ENCODE measurements around the gene PLEKHN1. TPM values are rescaled to one million over a fixed set of nuclear protein-coding genes. Genes with fewer than 3 reads are reported as not detected.

PLEKHN1 gene
- polyA plus RNA-seq, 1 of the 3 experiments (the other 2 are of a cell fraction), result not detected

DNA sequence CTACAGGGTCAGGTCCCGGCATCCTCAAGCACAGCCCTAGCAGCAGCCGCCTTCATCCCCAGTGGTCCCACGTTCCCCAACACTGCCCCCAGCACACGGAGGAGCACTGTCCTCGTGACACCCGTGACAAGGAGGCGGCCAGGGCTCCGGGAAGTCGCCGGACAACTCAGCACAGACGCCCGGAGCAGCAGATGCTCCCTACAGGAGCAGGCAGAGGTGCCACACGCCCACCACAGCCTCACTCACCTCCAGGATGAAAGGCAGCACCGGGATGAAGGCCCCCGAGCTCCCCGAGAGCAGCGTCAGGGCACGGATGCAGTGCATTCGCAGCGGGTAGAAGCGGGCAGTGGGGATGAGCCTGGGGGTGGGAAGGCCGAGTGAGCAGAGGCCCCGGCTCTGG, 15.4 kb upstream of the PLEKHN1 start:
- Histone ChIP-seq H3K27ac (ENCODE audit: low read depth in 2 of 2, low read length in 1 of 2) (no peak overlapping the region), H4K20me1 (ENCODE audit: insufficient read depth) (0 out of 2 replicates have a peak, but pooled peaks cover 11% of the 10 kb centered on the region), H3K36me3 (replicated peaks in 1 of 2; ENCODE audit: control insufficient read depth in 1 of 2, insufficient read depth in 2 of 2, low read length in 1 of 2) (peaks cover 0 to 94% of the 10 kb centered on the region in 2 experiments), H3K4me1 (ENCODE audit: control insufficient read depth in 1 of 2, insufficient read depth in 2 of 2, low read depth in 1 of 2, low read length in 1 of 2) (no peaks in the 10 kb centered on the region; a peak in 1 of 4 replicates), H3K4me3 (ENCODE audit: low read depth in 2 of 2, low read length in 1 of 2) (no peak overlapping the region), H2AFZ (ENCODE audit: low read depth) (no peak overlapping the region), H3K9me3 (no peaks in the 10 kb centered on the region), H3K4me2 (no peak overlapping the region), H3K9me2 (no peaks in the 10 kb centered on the region), H3K27me3 (ENCODE audit: insufficient read depth) (no peaks in the 10 kb centered on the region), H3K9ac (no peak overlapping the region), H3F3A (replicated peaks; ENCODE audit: insufficient read depth) (no peaks in the 10 kb centered on the region), H3K79me2 (ENCODE audit: insufficient read depth) (no peaks in the 10 kb centered on the region)
- no peak for DNase-seq
- CTCF ChIA-PET, result interaction anchor here (1.0 kb wide), 1 partner anchor 10 kb away, joined by 3 read pairs; no protein-coding TSS in a partner anchor
- WGBS (ENCODE audit: low lambda C conversion rate), result 100% methylated on average over 1 of the region's 23 CpGs
- POLR2A ChIA-PET, result no interaction called here
- TF ChIP-seq SMC3 (IDR thresholded peaks at IDR 0.05; ENCODE audit: low read depth, low read length) (no peak), ELF1 (IDR thresholded peaks at IDR 0.05) (no peak), PBX3 (IDR thresholded peaks at IDR 0.05) (no peak), RXRA (IDR thresholded peaks at IDR 0.05; ENCODE audit: borderline replicate concordance, low read depth) (no peak), POLR2AphosphoS5 (IDR thresholded peaks at IDR 0.05; ENCODE audit: low read depth, low read length) (no peak), ZBTB33 (IDR thresholded peaks at IDR 0.05; ENCODE audit: borderline replicate concordance, low read depth) (no peak), EP300 (IDR thresholded peaks at IDR 0.05; ENCODE audit: borderline replicate concordance in 1 of 2, low read depth in 1 of 2, low read length in 1 of 2) (no peak), EZH2phosphoT487 (IDR thresholded peaks at IDR 0.05; ENCODE audit: borderline replicate concordance, low read depth) (no peak), CHD2 (IDR thresholded peaks at IDR 0.05; ENCODE audit: low read length, partially characterized antibody) (no peak)

DNA sequence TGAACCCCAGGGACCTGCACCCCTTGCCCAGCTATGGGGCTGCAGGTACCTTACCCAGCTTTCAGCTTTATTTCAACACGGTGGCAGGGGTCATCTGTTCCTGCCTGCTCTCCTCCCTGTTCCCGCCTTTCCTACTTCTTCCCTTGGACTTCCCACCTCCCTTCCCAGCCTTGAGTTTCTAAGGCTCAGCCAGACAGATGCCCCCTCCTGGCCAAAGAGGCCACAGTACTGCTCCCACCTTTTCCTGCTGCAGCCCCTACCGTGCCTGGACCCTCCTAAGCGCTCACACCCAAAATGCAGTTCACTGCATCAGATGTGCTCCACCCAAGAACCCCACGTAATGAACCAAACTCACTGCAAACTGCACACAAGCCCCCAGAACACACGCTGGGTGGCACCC, 14.9 kb upstream of the PLEKHN1 start:
- no peak overlapping the region for H3K9ac ChIP-seq
- DNase-seq, result no peak
- WGBS (ENCODE audit: low lambda C conversion rate), result 86% methylated on average over 5 of the region's 6 CpGs

More for the DNA sequence above, 14.9 kb upstream of the PLEKHN1 start:
- Histone ChIP-seq H3K27me3 (ENCODE audit: insufficient read depth) (no peaks in the 10 kb centered on the region), H3K27ac (ENCODE audit: low read depth in 2 of 2, low read length in 1 of 2) (no peak overlapping the region), H3K4me3 (ENCODE audit: low read depth in 2 of 2, low read length in 1 of 2) (no peak overlapping the region), H3K79me2 (ENCODE audit: insufficient read depth) (no peaks in the 10 kb centered on the region), H4K20me1 (ENCODE audit: insufficient read depth) (0 out of 2 replicates have a peak, but pooled peaks cover 11% of the 10 kb centered on the region), H2AFZ (ENCODE audit: low read depth) (no peak overlapping the region), H3K36me3 (replicated peaks in 1 of 2; ENCODE audit: control insufficient read depth in 1 of 2, insufficient read depth in 2 of 2, low read length in 1 of 2) (peaks cover 0 to 94% of the 10 kb centered on the region in 2 experiments), H3K4me1 (ENCODE audit: control insufficient read depth in 1 of 2, insufficient read depth in 2 of 2, low read depth in 1 of 2, low read length in 1 of 2) (no peaks in the 10 kb centered on the region), H3K9me3 (no peaks in the 10 kb centered on the region), H3K4me2 (no peak overlapping the region), H3F3A (replicated peaks; ENCODE audit: insufficient read depth) (no peaks in the 10 kb centered on the region), H3K9me2 (no peaks in the 10 kb centered on the region)
- CTCF ChIA-PET, result interaction anchor here (0.5 to 1.5 kb wide), 10 partner anchors 11 to 56 kb away, joined by 3 to 12 read pairs (median 3); no protein-coding TSS in a partner anchor
- POLR2A ChIA-PET, result no interaction called here
- TF ChIP-seq, protein P1, sequence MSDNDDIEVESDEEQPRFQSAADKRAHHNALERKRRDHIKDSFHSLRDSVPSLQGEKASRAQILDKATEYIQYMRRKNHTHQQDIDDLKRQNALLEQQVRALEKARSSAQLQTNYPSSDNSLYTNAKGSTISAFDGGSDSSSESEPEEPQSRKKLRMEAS (IDR thresholded peaks at IDR 0.05; ENCODE audit: low read depth), result no peak
- TF ChIP-seq RAD21 (IDR thresholded peaks at IDR 0.05; ENCODE audit: low read length), result peak; percentile 31; the same call in 1 of the 2 replicates
- TF ChIP-seq, protein P2, sequence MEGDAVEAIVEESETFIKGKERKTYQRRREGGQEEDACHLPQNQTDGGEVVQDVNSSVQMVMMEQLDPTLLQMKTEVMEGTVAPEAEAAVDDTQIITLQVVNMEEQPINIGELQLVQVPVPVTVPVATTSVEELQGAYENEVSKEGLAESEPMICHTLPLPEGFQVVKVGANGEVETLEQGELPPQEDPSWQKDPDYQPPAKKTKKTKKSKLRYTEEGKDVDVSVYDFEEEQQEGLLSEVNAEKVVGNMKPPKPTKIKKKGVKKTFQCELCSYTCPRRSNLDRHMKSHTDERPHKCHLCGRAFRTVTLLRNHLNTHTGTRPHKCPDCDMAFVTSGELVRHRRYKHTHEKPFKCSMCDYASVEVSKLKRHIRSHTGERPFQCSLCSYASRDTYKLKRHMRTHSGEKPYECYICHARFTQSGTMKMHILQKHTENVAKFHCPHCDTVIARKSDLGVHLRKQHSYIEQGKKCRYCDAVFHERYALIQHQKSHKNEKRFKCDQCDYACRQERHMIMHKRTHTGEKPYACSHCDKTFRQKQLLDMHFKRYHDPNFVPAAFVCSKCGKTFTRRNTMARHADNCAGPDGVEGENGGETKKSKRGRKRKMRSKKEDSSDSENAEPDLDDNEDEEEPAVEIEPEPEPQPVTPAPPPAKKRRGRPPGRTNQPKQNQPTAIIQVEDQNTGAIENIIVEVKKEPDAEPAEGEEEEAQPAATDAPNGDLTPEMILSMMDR (IDR thresholded peaks at IDR 0.05), result peak; percentile 48
- no peak for TF ChIP-seq RCOR1 (IDR thresholded peaks at IDR 0.05; ENCODE audit: low read length)
- no peak for TF ChIP-seq USF2 (IDR thresholded peaks at IDR 0.05; ENCODE audit: borderline replicate concordance, low read depth, low read length)
- peak; percentile 19; the same call in 1 of the 2 replicates for TF ChIP-seq SMC3 (IDR thresholded peaks at IDR 0.05; ENCODE audit: low read depth, low read length)

Data from SK-N-SH (cell line).